Measurements from ENCODE around the gene PTPN6. TPM values are rescaled to one million over a fixed set of nuclear protein-coding genes. Genes with fewer than 3 reads are reported as not detected.

PTPN6 gene
- total RNA-seq, 1 experiment from 2014 or later, result 47.7 TPM

- POLR2A ChIA-PET, result no interaction called here
- Histone ChIP-seq H3K9me3 (ENCODE audit: control insufficient read depth in 1 of 2, insufficient read depth in 1 of 2, low read depth in 1 of 2, low read length in 2 of 2) (no peaks in the 10 kb centered on the region), H3K4me1 (ENCODE audit: control insufficient read depth in 1 of 2, insufficient read depth in 2 of 2, low read length in 2 of 2) (no peaks in the 10 kb centered on the region), H4K20me1 (ENCODE audit: insufficient read depth) (no peaks in the 10 kb centered on the region), H3K9me2 (ENCODE audit: insufficient read depth) (no peaks in the 10 kb centered on the region), H3K27me3 (ENCODE audit: insufficient read depth, low read length) (no peaks in the 10 kb centered on the region), H3K4me2 (ENCODE audit: low read length) (no peak overlapping the region), H3K27ac (ENCODE audit: low read depth, low read length) (no peak overlapping the region), H3K79me2 (ENCODE audit: insufficient read depth, low read length) (peaks cover 25% of the 10 kb centered on the region), H2AFZ (ENCODE audit: low read depth, low read length, poor library complexity, severe bottlenecking) (no peak overlapping the region), H3K36me3 (ENCODE audit: control insufficient read depth in 1 of 2, insufficient read depth in 2 of 2, low read length in 2 of 2) (peaks cover 2 to 3% of the 10 kb centered on the region in 2 experiments; a peak in 1 of 4 replicates), H3K9ac (ENCODE audit: low read length) (no peak overlapping the region), H3K4me3 (replicated peaks in 1 of 2; ENCODE audit: low read depth in 1 of 2, low read length in 2 of 2) (no peak overlapping the region)
- DNase-seq (ENCODE audit: low read depth, low spot score) (no peak), ATAC-seq (no peak)
- RAD21 ChIA-PET (ENCODE audit: low non-redundant PET in 1 of 2, low total read pairs in 2 of 2, uncharacterized antibody in 2 of 2, unreplicated experiment in 2 of 2), result no interaction called here
- TF ChIP-seq SP1 (IDR thresholded peaks at IDR 0.05; ENCODE audit: low read depth), result no peak
- CTCF ChIA-PET, result interaction anchor here (1.6 kb wide), 1 partner anchor 10 kb away, joined by 5 read pairs; the partner anchor contains the start of gene LPCAT3
- intact Hi-C loops (cut with micrococcal nuclease), result no loop called here
- no TSS peak for BruUV-seq (replicated peaks)
Observed at GRCh38 chr12:7008864-7009263, 57.7 kb downstream of the PTPN6 start.

GRCh38 chr12:7009512-7009911 is 58.4 kb downstream of the PTPN6 start:
- Histone ChIP-seq H4K20me1 (ENCODE audit: insufficient read depth) (no peaks in the 10 kb centered on the region), H3K4me1 (ENCODE audit: control insufficient read depth in 1 of 2, insufficient read depth in 2 of 2, low read length in 2 of 2) (no peaks in the 10 kb centered on the region), H3K4me3 (replicated peaks in 1 of 2; ENCODE audit: low read depth in 1 of 2, low read length in 2 of 2) (no peak overlapping the region), H3K36me3 (ENCODE audit: control insufficient read depth in 1 of 2, insufficient read depth in 2 of 2, low read length in 2 of 2) (peaks cover 6 to 9% of the 10 kb centered on the region in 2 experiments; a peak in 2 of 4 replicates), H3K9me2 (ENCODE audit: insufficient read depth) (no peaks in the 10 kb centered on the region), H3K27ac (ENCODE audit: low read depth, low read length) (no peak overlapping the region), H3K79me2 (ENCODE audit: insufficient read depth, low read length) (peaks cover 27% of the 10 kb centered on the region), H3K9ac (ENCODE audit: low read length) (no peak overlapping the region), H3K9me3 (ENCODE audit: control insufficient read depth in 1 of 2, insufficient read depth in 1 of 2, low read depth in 1 of 2, low read length in 2 of 2) (no peaks in the 10 kb centered on the region), H2AFZ (ENCODE audit: low read depth, low read length, poor library complexity, severe bottlenecking) (no peak overlapping the region), H3K27me3 (ENCODE audit: insufficient read depth, low read length) (no peaks in the 10 kb centered on the region), H3K4me2 (ENCODE audit: low read length) (no peak overlapping the region)
- ChIA-PET RAD21 (ENCODE audit: low non-redundant PET in 1 of 2, low total read pairs in 2 of 2, uncharacterized antibody in 2 of 2, unreplicated experiment in 2 of 2) (no interaction called here), POLR2A (interaction anchor here (1.3 kb wide), 1 partner anchor 9 kb away, joined by 3 read pairs; the partner anchor contains the start of gene LPCAT3), CTCF (interaction anchor here (1.3 kb wide), 1 partner anchor 11 kb away, joined by 3 read pairs; no protein-coding TSS in a partner anchor)
- TF ChIP-seq ATF3 (IDR thresholded peaks at IDR 0.05) (no peak), ZNF274 (IDR thresholded peaks at IDR 0.05; ENCODE audit: low read depth, low read length) (no peak), POLR2A (IDR thresholded peaks at IDR 0.05; ENCODE audit: borderline replicate concordance, extremely low read depth, insufficient read depth, insufficient read length) (no peak)
- ATAC-seq (no peak), DNase-seq (ENCODE audit: low read depth, low spot score) (no peak)
- intact Hi-C loops (cut with micrococcal nuclease), result no loop called here
- BruUV-seq (replicated peaks), result no TSS peak

MicroRNAs encoded within 50 kb of the gene (microRNA counts, 767-probe panel; counts per million panel counts)
- microRNA hsa-miR-141-3p (24,064 counts per million, percentile 67 among the panel's probes with 10 or more counts), microRNA hsa-miR-200c-3p (30,187 counts per million, percentile 92 among the panel's probes with 10 or more counts)

Small RNA genes lying within 50 kb of the gene (microRNA-seq; reads per million reads assigned to microRNA genes)
- gene MIR141 (ENCODE audit: borderline number of aligned reads) (9,203 reads per million, percentile 95 among the genes with 10 or more reads in this experiment), gene MIR200C (ENCODE audit: borderline number of aligned reads) (82,545 reads per million, percentile 100 among the genes with 10 or more reads in this experiment)

Other genes with a start within 250 kb of the PTPN6 start
- 67.8 TPM for gene COPS7A, start 227.3 kb upstream of the PTPN6 start, total RNA-seq (2021; ENCODE audit: unreplicated experiment)
- gene MLF2, start 198.2 kb upstream of the PTPN6 start, total RNA-seq (2021; ENCODE audit: unreplicated experiment), result 309 TPM
- 494 TPM for gene PTMS, start 185.0 kb upstream of the PTPN6 start, total RNA-seq (2021; ENCODE audit: unreplicated experiment)
- 3.3 TPM for gene LAG3, start 178.8 kb upstream of the PTPN6 start, total RNA-seq (2021; ENCODE audit: unreplicated experiment)
- 0.42 TPM for gene CD4, start 161.8 kb upstream of the PTPN6 start, total RNA-seq (2021; ENCODE audit: unreplicated experiment)
- gene GPR162, start 129.5 kb upstream of the PTPN6 start, total RNA-seq (2021; ENCODE audit: unreplicated experiment), result 2.3 TPM
- 32.2 TPM for gene P3H3, start 122.9 kb upstream of the PTPN6 start, total RNA-seq (2021; ENCODE audit: unreplicated experiment)
- 8.7 TPM for gene GNB3, start 110.4 kb upstream of the PTPN6 start, total RNA-seq (2021; ENCODE audit: unreplicated experiment)
- gene CDCA3, start 100.1 kb upstream of the PTPN6 start, total RNA-seq (2021; ENCODE audit: unreplicated experiment), result 63.0 TPM
- gene USP5, start 99.2 kb upstream of the PTPN6 start, total RNA-seq (2021; ENCODE audit: unreplicated experiment), result 175 TPM
- gene TPI1, start 83.8 kb upstream of the PTPN6 start, total RNA-seq (2021; ENCODE audit: unreplicated experiment), result 1,068 TPM
- gene SPSB2, start 78.1 kb upstream of the PTPN6 start, total RNA-seq (2021; ENCODE audit: unreplicated experiment), result 10.0 TPM
- gene LRRC23, start 46.5 kb upstream of the PTPN6 start, total RNA-seq (2021; ENCODE audit: unreplicated experiment), result 8.0 TPM
- 117 TPM for gene ENO2, start 36.8 kb upstream of the PTPN6 start, total RNA-seq (2021; ENCODE audit: unreplicated experiment)
- 104 TPM for gene ATN1, start 23.4 kb upstream of the PTPN6 start, total RNA-seq (2021; ENCODE audit: unreplicated experiment)
- gene RNU7-1, start 7.5 kb upstream of the PTPN6 start, total RNA-seq (2021; ENCODE audit: unreplicated experiment), result not detected
- 202 TPM for gene C12orf57, start 7.3 kb upstream of the PTPN6 start, total RNA-seq (2021; ENCODE audit: unreplicated experiment)
- 466 TPM for gene PHB2, start 19.3 kb downstream of the PTPN6 start, total RNA-seq (2021; ENCODE audit: unreplicated experiment)
- gene EMG1, start 19.6 kb downstream of the PTPN6 start, total RNA-seq (2021; ENCODE audit: unreplicated experiment), result 111 TPM
- 45.8 TPM for gene LPCAT3, start 67.1 kb downstream of the PTPN6 start, total RNA-seq (2021; ENCODE audit: unreplicated experiment)
- gene C1S, start 109.4 kb downstream of the PTPN6 start, total RNA-seq (2021; ENCODE audit: unreplicated experiment), result 2.4 TPM
- 4.3 TPM for gene C1R, start 141.1 kb downstream of the PTPN6 start, total RNA-seq (2021; ENCODE audit: unreplicated experiment)
- gene C1RL, start 157.9 kb downstream of the PTPN6 start, total RNA-seq (2021; ENCODE audit: unreplicated experiment), result 25.9 TPM
- gene RBP5, start 177.5 kb downstream of the PTPN6 start, total RNA-seq (2021; ENCODE audit: unreplicated experiment), result 0.22 TPM
- gene CLSTN3, start 179.0 kb downstream of the PTPN6 start, total RNA-seq (2021; ENCODE audit: unreplicated experiment), result 23.0 TPM
- gene PEX5, start 238.3 kb downstream of the PTPN6 start, total RNA-seq (2021; ENCODE audit: unreplicated experiment), result 45.4 TPM

All from HCT116 (cell line).